ENCODE measurements around the gene TUBA4B.
"Not testable (repeated sequence)": the region's sequence is repeated elsewhere in the genome, so short reads cannot be mapped to it uniquely, and the experiment has no call there.

The TUBA4B gene

DNA sequence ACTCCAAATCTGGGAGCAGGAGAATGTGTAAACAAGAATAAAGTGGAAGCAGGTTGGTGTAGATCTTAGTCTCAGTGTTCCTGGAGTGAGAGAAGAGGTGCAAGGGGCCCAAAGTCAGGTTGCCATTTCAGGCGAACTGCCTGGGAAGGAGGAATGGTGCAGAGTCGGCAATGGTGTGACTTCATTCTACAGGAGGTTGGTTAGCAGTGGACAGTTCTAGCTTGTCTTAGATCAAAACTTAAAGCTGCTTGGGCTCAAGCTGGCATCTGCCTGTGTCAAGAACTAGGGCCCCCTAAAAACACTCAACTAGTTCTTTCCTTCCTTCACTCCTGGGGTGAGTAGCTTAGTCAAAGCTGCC, 4.2 kb upstream of the TUBA4B start:
- DNase-seq: no peak

GRCh38 chr2:219249203-219249980, 3.7 kb upstream of the TUBA4B start:
- no peak for DNase-seq

DNA sequence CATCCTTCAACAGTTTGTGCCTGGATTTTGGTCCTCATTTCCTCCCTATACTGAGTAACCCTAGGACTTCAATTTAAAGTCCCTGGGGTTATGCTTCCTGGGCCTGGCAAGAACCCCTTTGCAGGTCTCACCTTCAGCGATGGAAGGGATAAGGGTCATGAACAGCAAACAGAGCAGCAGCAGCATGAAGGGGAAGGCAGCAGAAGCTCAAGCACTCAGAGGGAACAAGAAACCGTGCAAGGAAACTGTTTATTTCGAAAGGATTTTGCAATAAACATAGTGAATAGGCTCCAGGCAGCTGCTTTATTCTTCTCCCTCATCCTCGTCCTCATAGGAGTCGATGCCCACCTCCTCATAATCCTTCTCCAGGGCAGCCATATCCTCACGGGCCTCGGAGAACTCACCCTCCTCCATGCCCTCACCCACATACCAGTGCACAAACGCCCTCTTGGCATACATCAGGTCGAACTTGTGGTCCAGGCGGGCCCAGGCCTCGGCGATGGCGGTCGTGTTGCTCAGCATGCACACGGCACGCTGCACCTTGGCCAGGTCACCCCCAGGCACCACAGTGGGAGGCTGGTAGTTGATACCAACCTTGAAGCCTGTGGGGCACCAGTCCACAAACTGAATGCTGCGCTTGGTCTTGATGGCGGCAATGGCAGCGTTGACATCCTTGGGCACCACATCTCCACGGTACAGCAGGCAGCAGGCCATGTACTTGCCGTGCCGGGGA, 2.8 kb upstream of the TUBA4B start:
- DNase-seq: no peak

DNA sequence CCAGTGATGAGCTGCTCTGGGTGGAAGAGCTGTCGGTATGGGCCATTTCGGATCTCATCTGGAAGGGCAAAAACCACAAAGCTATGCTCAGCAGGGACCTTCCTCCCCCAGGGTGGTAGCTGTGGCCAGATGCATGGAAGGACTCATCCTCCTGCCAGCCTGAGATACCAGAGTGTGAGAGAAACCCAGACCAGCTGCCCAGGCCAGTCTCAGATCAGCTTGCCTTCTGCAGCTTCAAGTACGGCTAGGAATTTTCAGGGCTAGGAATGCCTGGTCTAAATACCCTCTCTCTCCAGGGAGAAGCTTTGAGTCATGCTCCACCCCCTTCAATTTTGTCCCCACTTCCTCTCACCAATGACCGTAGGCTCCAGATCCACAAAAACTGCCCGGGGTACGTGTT, 1.4 kb upstream of the TUBA4B start:
- no peak for DNase-seq

- DNase-seq: no peak
Measured at GRCh38 chr2:219252084-219252483, 959 bp upstream of the TUBA4B start.

GRCh38 chr2:219252570-219252899, 508 bp upstream of the TUBA4B start:
- peak; percentile 34 for DNase-seq

GRCh38 chr2:219253753-219254589, 928 bp downstream of the TUBA4B start, which contains the start of gene TUBA4A:
Gene TUBA4A (minus strand): TSS chr2:219253918. CDS start chr2:219253858, 60 bp downstream.
- peak; percentile 93 for DNase-seq

DNA sequence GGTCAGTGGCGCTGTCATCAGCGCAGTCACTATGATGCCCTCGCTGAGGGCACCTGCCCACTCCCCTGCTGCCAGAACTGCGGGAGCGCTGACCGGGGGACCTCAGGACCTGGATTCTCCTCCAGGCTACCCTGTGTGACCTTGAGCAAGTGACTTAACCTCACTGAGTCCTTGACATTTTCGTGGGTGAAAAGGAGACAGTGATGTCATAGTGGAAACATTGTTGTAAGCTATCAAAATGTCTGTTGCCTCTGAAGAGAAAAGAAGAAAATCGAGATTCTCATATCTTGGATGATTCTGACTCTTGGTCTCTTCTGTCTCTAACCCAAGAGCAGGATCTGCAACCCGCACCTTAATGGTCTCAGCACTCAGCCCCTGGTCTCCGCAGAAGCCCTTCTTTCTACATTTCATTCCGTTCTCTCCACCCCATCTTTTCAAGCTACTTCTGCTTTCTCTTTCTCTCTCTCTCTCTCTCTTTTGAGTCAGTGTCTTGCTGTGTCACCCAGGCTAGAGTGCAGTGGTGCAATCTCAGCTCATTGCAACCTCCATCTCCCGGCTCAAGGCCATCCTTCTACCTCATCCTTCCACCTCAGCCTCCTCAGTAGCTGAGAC, 1.7 kb downstream of the TUBA4B start:
- no peak for DNase-seq

DNA sequence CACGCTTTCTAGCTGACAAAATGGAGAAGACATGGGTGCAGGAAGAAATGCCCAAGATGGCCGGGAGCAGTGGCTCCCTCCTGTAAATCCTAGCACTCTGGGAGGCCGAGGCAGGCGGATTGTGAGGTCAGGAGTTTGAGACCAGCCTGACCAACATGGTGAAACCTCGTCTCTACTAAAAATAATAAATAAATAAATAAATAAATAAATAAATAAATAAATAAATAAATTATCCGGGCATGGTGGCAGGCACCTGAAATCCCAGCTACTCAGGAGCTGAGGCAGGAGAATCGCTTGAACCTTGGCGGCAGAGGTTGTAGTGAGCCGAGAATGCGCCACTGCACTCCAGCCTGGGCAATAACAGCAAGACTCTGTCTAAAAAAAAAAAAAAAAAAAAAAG, 5.9 kb downstream of the TUBA4B start:
- not testable (repeated sequence) for DNase-seq

DNA sequence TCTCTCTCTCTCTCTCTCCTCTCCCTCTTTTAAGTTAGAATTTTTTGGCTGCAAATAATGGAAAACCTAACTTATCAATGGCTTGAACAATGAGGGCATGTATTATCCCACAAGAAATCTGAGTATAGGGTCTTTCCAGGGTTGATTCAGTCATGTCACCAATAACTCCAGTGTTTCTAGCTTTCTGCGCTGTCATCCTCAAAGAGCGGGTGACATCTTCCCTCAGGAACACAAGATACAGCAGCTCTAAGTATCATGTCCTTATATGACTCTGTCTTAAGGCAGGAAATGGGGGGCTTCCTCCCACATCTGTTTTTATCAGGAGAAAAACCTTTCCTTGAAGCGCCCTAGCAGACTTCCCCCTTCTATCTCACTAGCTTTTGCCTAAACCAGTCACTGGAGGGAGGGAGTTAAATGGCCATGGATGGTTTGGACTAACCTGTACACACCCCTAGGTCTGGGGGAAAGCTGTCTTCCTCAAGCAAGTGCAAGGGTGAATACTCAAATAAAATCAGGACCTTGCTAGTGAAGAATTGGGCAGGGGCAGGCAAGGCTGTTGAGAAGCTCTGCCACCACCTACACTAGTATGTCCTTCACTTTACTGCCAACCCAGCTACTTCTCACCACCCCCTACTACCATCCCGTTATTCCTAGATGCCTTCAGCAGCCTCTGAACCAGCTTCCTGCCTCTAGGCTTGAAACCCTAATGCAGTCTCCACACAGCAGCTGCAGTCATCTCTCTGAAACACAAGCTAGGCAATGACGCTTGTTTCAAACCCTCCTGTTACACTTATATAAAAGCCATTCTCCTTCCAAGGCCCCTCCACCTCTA, 8.2 kb downstream of the TUBA4B start:
- no peak for DNase-seq

DNA sequence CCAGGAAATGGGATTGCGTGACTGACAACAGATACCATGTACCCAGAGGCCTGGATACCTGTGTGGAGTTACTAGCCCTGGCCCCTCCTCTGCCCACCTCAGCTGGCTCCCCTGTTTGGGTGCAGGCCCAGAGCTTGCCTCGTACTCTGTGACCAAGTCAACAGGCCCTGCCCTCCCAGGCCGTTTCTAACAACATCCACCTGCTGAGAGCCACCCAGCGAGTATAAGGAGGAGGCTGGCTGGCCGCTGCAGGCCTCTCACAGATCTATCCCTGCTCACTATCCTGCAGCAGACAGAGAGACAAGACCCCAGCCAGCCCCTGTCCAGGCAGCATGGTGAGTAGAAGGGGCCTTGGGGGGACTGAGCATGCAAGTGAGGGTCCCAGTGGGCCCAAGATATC, 13.2 kb downstream of the TUBA4B start:
- DNase-seq: no peak

DNA sequence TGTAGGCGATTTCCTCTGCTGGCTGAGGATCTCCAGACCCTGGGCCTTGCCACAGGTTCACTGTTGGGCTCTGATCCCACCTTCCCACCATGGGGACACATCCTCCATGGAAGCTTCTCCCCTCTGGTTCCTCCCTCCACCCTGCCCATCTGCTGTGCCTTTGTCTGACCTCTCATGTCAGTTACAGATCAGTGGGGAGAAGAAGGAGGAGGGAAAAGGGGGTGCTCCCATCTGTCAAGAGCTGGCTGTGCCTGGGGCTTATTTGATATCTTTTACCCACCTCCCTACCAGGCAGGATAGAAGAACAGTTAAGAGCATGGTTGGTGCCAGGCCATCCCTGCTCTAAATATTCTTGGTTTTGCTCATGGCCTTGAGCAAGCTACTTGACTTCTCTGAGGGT, 13.8 kb downstream of the TUBA4B start:
- DNase-seq: no peak

DNA sequence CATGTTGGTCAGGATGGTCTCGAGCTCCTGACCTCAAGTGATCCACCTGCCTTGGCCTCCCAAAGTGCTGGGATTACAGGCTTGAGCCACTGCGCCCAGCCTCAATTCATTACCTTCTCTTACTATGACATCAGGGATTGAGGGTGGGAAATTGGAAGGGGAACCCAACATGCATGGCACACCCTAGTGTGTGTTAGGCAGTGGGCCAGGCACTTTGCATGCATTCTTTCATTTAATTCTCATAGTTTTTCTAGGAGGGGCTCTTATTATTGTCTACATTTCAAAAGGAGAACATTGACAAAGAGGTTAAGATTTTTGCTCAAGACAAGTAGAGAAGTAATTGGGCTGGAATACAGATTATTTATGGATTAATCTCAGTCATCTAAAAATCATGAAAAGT, 15.3 kb downstream of the TUBA4B start:
- no peak for DNase-seq

DNA sequence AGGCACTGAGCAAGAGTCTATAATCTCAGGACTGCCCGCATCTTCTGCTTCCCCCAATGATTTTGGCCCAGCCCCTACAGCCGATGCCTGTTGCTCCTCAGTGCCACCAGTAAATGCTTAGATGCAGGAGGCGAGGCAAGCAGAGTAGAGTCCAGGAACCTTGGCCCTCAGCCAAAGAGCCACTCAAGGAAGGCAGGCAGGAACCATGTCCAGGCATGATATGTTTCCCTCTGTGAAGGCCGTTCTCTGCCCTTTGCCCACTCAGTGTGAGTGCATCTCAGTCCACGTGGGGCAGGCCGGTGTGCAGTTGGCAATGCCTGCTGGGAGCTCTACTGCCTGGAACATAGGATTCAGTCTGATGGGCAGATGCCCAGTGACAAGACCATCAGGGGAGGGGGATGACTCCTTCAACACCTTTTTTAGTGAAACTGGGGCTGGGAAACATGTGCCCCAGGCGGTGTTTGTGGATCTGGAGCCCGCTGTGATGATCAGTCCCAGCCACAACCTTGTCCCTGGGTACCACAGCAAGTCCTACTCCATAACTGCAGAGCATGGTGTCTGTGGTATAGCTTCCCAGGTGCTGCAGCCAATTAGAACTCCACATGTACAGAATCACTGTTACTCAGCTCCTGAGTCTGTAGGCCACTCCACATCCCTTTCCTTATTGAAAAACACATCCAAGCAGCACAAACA, 16.5 kb downstream of the TUBA4B start:
- no peak for DNase-seq

DNA sequence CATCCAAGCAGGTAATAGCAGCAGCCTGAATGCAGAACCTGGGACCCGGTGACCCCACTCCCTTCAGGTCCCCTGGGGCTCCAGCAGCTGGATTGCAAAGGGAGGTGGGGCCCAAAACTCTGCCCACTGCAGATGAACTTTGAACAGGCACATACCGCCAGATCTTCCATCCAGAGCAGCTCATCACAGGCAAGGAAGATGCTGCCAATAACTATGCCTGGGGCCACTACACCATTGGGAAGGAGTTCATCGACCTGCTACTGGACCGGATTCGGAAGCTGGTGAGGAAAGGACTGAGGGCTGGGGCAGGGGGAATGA, 17.0 kb downstream of the TUBA4B start:
- DNase-seq: no peak

DNA sequence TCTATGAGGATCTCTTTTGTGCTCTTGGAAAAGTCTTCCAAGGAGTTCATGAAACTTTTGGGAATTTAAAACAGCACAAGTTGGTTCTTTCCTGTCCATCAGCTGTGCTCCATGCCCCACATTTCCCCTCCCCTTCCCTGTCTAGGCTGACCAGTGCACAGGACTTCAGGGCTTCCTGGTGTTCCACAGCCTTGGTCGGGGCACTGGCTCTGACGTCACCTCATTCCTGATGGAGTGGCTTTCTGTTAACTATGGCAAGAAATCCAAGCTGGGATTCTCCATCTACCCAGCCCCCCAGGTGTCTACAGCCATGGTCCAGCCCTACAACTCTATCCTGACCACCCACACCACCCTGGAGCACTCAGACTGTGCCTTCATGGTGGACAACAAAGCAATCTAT, 18.0 kb downstream of the TUBA4B start:
- no peak for DNase-seq

DNA sequence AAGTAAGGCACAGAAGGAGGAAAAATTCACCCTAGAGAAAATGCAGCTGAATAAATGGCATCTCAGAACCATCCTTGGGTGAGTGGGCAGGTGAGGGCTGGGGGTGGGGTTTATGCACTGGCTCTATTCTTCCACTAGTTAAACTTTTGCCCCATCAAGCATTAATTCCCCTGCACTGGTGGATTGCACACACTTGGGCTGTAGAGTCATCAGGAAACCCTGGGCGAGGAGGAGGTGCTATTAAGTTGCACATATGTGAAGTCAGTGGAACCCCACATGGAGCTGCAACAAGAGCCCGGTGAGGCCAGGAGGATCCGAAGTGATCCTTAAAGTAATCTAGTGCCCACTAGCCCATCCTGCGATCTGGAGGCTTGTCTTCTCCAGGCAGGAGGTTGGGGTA, 19.3 kb downstream of the TUBA4B start:
- DNase-seq: no peak

DNA sequence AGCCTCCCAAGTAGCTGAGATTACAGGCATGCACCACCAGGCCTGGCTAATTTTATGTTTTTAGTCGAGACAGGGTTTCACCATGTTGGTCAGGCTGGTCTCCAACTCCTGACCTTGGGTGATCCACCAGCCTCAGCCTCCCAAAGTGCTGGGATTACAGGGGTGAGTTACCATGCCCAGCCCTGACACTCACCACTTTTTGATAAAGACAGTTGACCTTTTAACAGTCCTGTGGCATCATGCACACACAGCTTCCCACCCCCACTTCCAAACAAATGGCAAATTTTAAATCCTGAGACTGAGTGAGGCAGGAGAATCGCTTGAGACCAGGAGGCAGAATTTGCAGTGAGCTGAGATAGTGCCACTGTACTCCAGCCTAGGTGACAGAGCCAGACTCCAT, 20.0 kb downstream of the TUBA4B start:
- DNase-seq: no peak

- DNase-seq: no peak
Measured at GRCh38 chr2:219273937-219274336, 20.9 kb downstream of the TUBA4B start.

DNA sequence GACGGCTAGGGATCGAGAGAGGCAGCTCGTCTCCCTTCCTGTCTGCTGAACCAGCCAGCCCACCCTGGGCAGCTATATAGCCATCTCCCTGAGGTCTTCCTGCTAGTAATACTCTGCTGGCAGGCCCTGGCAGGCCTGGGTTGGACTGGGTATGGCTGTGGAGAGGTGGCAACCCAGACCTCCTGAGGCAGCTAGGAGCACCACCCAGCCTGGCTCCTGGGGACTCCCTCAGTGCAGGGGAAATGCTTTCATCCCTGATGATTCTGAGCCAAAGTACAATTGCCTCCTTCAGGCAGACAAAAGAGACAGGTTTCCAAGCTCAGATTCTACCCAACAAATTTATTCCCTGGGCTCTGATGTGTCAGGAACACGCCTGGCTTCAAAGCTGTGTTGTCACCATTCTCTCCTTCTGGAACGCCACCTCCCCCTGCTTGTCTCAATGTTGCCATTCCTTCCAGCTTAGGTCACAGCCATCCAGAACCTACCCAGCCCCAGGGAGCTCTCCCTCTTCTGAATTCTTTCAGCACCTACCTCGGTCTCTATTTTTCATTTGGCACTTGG, 21.4 kb downstream of the TUBA4B start:
- DNase-seq: no peak
